IMR-90 (cell line): Measurements from ENCODE around the gene DNASE2B. TPM values are rescaled to one million over a fixed set of nuclear protein-coding genes. Genes with fewer than 3 reads are reported as not detected.
A peak's percentile ranks its signal among the peaks of the same experiment; 100 is the strongest.

ENCODE experiments used
- ATAC-seq: fragments of 200-7000 bp; cut with Tn5 transposase; 2 replicates; pipeline ENCODE4 v1.9.1; 2020; ENCODE audit warnings: low read depth, mild to moderate bottlenecking, moderate library complexity
- BruUV-seq: library from RNA; stranded (reverse); fragments of 400-500 nt; replicated peaks from 2 replicates; lab custom pipeline; 2021; lab: Mats Ljungman, UMichigan
- CTCF ChIA-PET: fragments of 300-600 bp; formaldehyde crosslinking; extraction: SDS; loops from one replicate; lab custom pipeline; 2021; ENCODE audit warnings: antibody characterized with exemption; lab: Yijun Ruan, JAX
- POLR2A ChIA-PET: fragments of 300-600 bp; sonication (Branson Sonifier 250); formaldehyde crosslinking; loops from one replicate; lab custom pipeline; 2022; ENCODE audit warnings: antibody characterized with exemption; ENCODE audit not compliant: unreplicated experiment; lab: Charles Lee
- DNase-seq: peaks from one replicate; pipeline ENCODE4 v3.0.0; 2013
- H2AFZ ChIP-seq: replicated peaks from 2 replicates; pipeline ENCODE3; 2013; ENCODE audit warnings: low read length, mild to moderate bottlenecking; ENCODE audit not compliant: poor library complexity
- H2AK5ac ChIP-seq: 2 replicates; pipeline ENCODE4 v1.6.1; 2013; ENCODE audit warnings: low read depth, low read length, inconsistent platforms
- H2AK9ac ChIP-seq: replicated peaks from 2 replicates; pipeline ENCODE3; 2013; ENCODE audit warnings: mild to moderate bottlenecking, low read depth, low read length, moderate library complexity; ENCODE audit not compliant: poor library complexity
- H2BK120ac ChIP-seq: 2 replicates; pipeline ENCODE4 v1.6.1; 2013; ENCODE audit warnings: low read depth, low read length, inconsistent platforms
- H2BK15ac ChIP-seq: 3 replicates; pipeline ENCODE4 v1.6.1; 2013; ENCODE audit warnings: low read depth, low read length, inconsistent platforms
- H2BK20ac ChIP-seq: 2 replicates; pipeline ENCODE4 v1.6.1; 2013; ENCODE audit warnings: low read depth, mild to moderate bottlenecking, inconsistent platforms, low read length, moderate library complexity
- H2BK5ac ChIP-seq: 2 replicates; pipeline ENCODE4 v1.6.1; 2013; ENCODE audit warnings: mild to moderate bottlenecking, low read depth, low read length, inconsistent platforms; ENCODE audit not compliant: poor library complexity, severe bottlenecking
- H3K14ac ChIP-seq: replicated peaks from 2 replicates; pipeline ENCODE4 v1.6.1; 2013; ENCODE audit warnings: low read depth, low read length, inconsistent platforms
- H3K18ac ChIP-seq: 2 replicates; pipeline ENCODE4 v1.6.1; 2013; ENCODE audit warnings: low read depth, low read length, control low read depth
- H3K23ac ChIP-seq: 2 replicates; pipeline ENCODE4 v1.6.1; 2013; ENCODE audit warnings: low read depth, low read length, inconsistent platforms
- H3K27ac ChIP-seq: 2 replicates; pipeline ENCODE4 v1.5.1; 2013; ENCODE audit warnings: mild to moderate bottlenecking, control low read depth, low read length; ENCODE audit not compliant: insufficient read depth
- H3K27me3 ChIP-seq: 2 replicates; pipeline ENCODE4 v1.6.1; 2013; ENCODE audit warnings: low read length; ENCODE audit not compliant: control insufficient read depth, insufficient read depth
- H3K36me3 ChIP-seq: 2 replicates; pipeline ENCODE4 v1.6.1; 2013; ENCODE audit warnings: low read length, mixed read lengths; ENCODE audit not compliant: control insufficient read depth, insufficient read depth
- H3K4ac ChIP-seq: 2 replicates; pipeline ENCODE4 v1.6.1; 2013; ENCODE audit warnings: low read depth, low read length, inconsistent platforms
- H3K4me1 ChIP-seq: 2 replicates; pipeline ENCODE4 v1.6.1; 2013; ENCODE audit warnings: low read length, mixed read lengths; ENCODE audit not compliant: control insufficient read depth, insufficient read depth
- H3K4me2 ChIP-seq: 2 replicates; pipeline ENCODE4 v1.6.1; 2013; ENCODE audit warnings: low read depth, mild to moderate bottlenecking, control low read depth, low read length, moderate library complexity
- H3K4me3 ChIP-seq: 2 replicates; pipeline ENCODE4 v1.5.1; 2013; ENCODE audit warnings: low read depth, mild to moderate bottlenecking, control low read depth, low read length, moderate library complexity; ENCODE audit not compliant: insufficient read depth
- H3K56ac ChIP-seq: 2 replicates; pipeline ENCODE4 v1.6.1; 2013; ENCODE audit warnings: low read length, inconsistent platforms; ENCODE audit not compliant: insufficient read depth; ENCODE audit errors: extremely low read depth
- H3K79me1 ChIP-seq, 2 experiments: 2 replicates each; pipeline ENCODE4 v1.6.1; 2013; ENCODE audit warnings: low read length in 2 of 2, inconsistent platforms in 1 of 2, low read depth in 1 of 2
- H3K9ac ChIP-seq: 2 replicates; pipeline ENCODE4 v1.6.1; 2013; ENCODE audit warnings: low read depth, low read length, control low read depth
- H3K9me1 ChIP-seq: 2 replicates; pipeline ENCODE4 v1.6.1; 2013; ENCODE audit warnings: low read length, inconsistent platforms; ENCODE audit not compliant: insufficient read depth
- H3K9me3 ChIP-seq: 2 replicates; pipeline ENCODE4 v1.6.1; 2013; ENCODE audit warnings: low read length; ENCODE audit not compliant: control insufficient read depth, insufficient read depth
- H4K20me1 ChIP-seq: 2 replicates; pipeline ENCODE4 v1.6.1; 2013; ENCODE audit warnings: low read length, inconsistent platforms; ENCODE audit not compliant: insufficient read depth
- H4K5ac ChIP-seq: 2 replicates; pipeline ENCODE4 v1.6.1; 2013; ENCODE audit warnings: mild to moderate bottlenecking, low read depth, low read length, control low read depth
- H4K8ac ChIP-seq, 2 experiments: 2 replicates each; pipeline ENCODE4 v1.6.1; 2013; ENCODE audit warnings: low read depth in 2 of 2, low read length in 2 of 2, control low read depth in 1 of 2, inconsistent platforms in 1 of 2
- H4K91ac ChIP-seq: 2 replicates; pipeline ENCODE4 v1.6.1; 2013; ENCODE audit warnings: low read depth, low read length, inconsistent platforms; ENCODE audit not compliant: insufficient read depth
- BHLHE40 ChIP-seq: fragments of 150-350 bp; IDR thresholded peaks from 2 replicates; pipeline ENCODE4 v1.6.1; 2016; ENCODE audit warnings: mild to moderate bottlenecking, low read depth, low read length
- CEBPB ChIP-seq: IDR thresholded peaks from 2 replicates; pipeline ENCODE4 v1.6.1; 2012; ENCODE audit warnings: low read depth, low read length, improper control_type of control experiment
- CHD1 ChIP-seq: IDR thresholded peaks from 2 replicates; pipeline ENCODE4 v1.6.1; 2012; ENCODE audit warnings: low read depth, low read length, improper control_type of control experiment
- ELK1 ChIP-seq: fragments of 150-350 bp; IDR thresholded peaks from 2 replicates; pipeline ENCODE4 v1.6.1; 2016; ENCODE audit warnings: low read depth, mild to moderate bottlenecking, low read length, moderate library complexity, borderline replicate concordance
- FOS ChIP-seq: fragments of 150-350 bp; IDR thresholded peaks from 2 replicates; pipeline ENCODE4 v1.6.1; 2016; ENCODE audit warnings: low read depth, low read length
- MAFK ChIP-seq: IDR thresholded peaks from 2 replicates; pipeline ENCODE4 v1.6.1; 2012; ENCODE audit warnings: low read depth, low read length, improper control_type of control experiment
- MAZ ChIP-seq: IDR thresholded peaks from 2 replicates; pipeline ENCODE4 v1.6.1; 2012; ENCODE audit warnings: low read depth, mild to moderate bottlenecking, low read length, improper control_type of control experiment, moderate library complexity, borderline replicate concordance
- MXI1 ChIP-seq: IDR thresholded peaks from 2 replicates; pipeline ENCODE4 v1.6.1; 2012; ENCODE audit warnings: low read depth, mild to moderate bottlenecking, low read length, moderate library complexity, borderline replicate concordance
- POLR2A ChIP-seq: IDR thresholded peaks from 2 replicates; pipeline ENCODE4 v1.6.1; 2012; ENCODE audit warnings: mild to moderate bottlenecking, low read depth, low read length
- RAD21 ChIP-seq: IDR thresholded peaks from 2 replicates; pipeline ENCODE4 v1.6.1; 2012; ENCODE audit warnings: low read length, improper control_type of control experiment
- RCOR1 ChIP-seq: IDR thresholded peaks from 2 replicates; pipeline ENCODE4 v1.6.1; 2012; ENCODE audit warnings: mild to moderate bottlenecking, low read length, improper control_type of control experiment; ENCODE audit not compliant: insufficient replicate concordance
- RFX5 ChIP-seq: IDR thresholded peaks from 2 replicates; pipeline ENCODE4 v1.8.0; 2012; ENCODE audit warnings: low read depth, mild to moderate bottlenecking, low read length, moderate library complexity
- SMC3 ChIP-seq: fragments of 150-350 bp; IDR thresholded peaks from 2 replicates; pipeline ENCODE4 v1.6.1; 2016; ENCODE audit warnings: low read depth, mild to moderate bottlenecking, antibody characterized with exemption, low read length, moderate library complexity
- WGBS, 2 experiments: methylation state at CpG; one replicate each; pipeline versions ENCODE4 v1.1.5 to v1.1.7; 2013; ENCODE audit warnings: missing lambda C conversion rate in 2 of 2; ENCODE audit not compliant: insufficient read length in 1 of 2; ENCODE audit errors: extremely low coverage in 2 of 2; 5-methylcytosine and 5-hydroxymethylcytosine counted together
- dilution Hi-C: fragments of 300-500 bp; cut with HindIII; formaldehyde crosslinking; loops from one replicate; pipeline ENCODE4 v1.14.3; 2018; ENCODE audit warnings: low sequenced_read_pairs; ENCODE audit not compliant: unreplicated experiment
- in situ Hi-C: fragments of 300-500 bp; cut with MboI; formaldehyde crosslinking; loops from 3 replicates; pipeline ENCODE4 v1.14.3; 2019; ENCODE audit warnings: low sequenced_read_pairs, inconsistent platforms, mixed read lengths
- intact Hi-C: fragments of 100-400 bp; cut with micrococcal nuclease; formaldehyde crosslinking; loops from 2 replicates; pipeline ENCODE4 v1.10.0; 2022
- polyA plus RNA-seq, 3 experiments: library from polyadenylated mRNA; depleted of rRNA; stranded (reverse); fragments of >200 nt; gene quantifications; 2 replicates each; pipeline ENCODE4 v1.2.3, GENCODE V29; 2012; ENCODE audit warnings: low replicate concordance in 1 of 3
- total RNA-seq: library from RNA; depleted of rRNA; stranded (reverse); fragments of >200 nt; gene quantifications from 2 replicates; pipeline ENCODE4 v1.2.3, GENCODE V29; 2012
- TF ChIP-seq, protein P1 (sequence below): fragments of 150-350 bp; IDR thresholded peaks from 2 replicates; pipeline ENCODE4 v1.6.1; 2017; ENCODE audit warnings: mild to moderate bottlenecking, antibody characterized with exemption, low read length, low read depth

DNASE2B gene
- total and polyA plus RNA-seq, 2 of the 4 experiments (the other 2 are of a cell fraction): not detected

- H2BK20ac ChIP-seq: peak overlapping the region; percentile 22; the same call in 1 of the 2 replicates
- H3K18ac ChIP-seq: peak overlapping the region; percentile 71; the same call in 1 of the 2 replicates
- H2BK15ac ChIP-seq: no peak overlapping the region; the same call in 2 of the 3 replicates
- no peaks in the 10 kb centered on the region for H4K20me1 ChIP-seq
- no peak overlapping the region for H2AFZ ChIP-seq
- dilution Hi-C loops: no loop called here
- no peaks in the 10 kb centered on the region for H3K9me1 ChIP-seq
- no peak overlapping the region for H4K91ac ChIP-seq
- no peak overlapping the region for H3K27ac ChIP-seq
- H3K23ac ChIP-seq: no peak overlapping the region
- peak; percentile 57 for DNase-seq
- H2BK5ac ChIP-seq: no peak overlapping the region
- POLR2A ChIA-PET: no interaction called here
- in situ Hi-C loops: no loop called here
- CTCF ChIA-PET: no interaction called here
- H3K9me3 ChIP-seq: peaks cover 2% of the 10 kb centered on the region; the same call in 1 of the 2 replicates
- no peaks in the 10 kb centered on the region for H3K27me3 ChIP-seq
- BruUV-seq: no TSS peak
- intact Hi-C loops: no loop called here
- 0 out of 2 replicates have a peak overlapping the region, but pooled peaks have one; percentile 20 for H2AK5ac ChIP-seq
- peak overlapping the region; percentile 78; the same call in 1 of the 2 replicates for H4K5ac ChIP-seq
- H3K36me3 ChIP-seq: no peaks in the 10 kb centered on the region
- H3K9ac ChIP-seq: no peak overlapping the region
- no peak overlapping the region for H2AK9ac ChIP-seq
- peak overlapping the region; percentile 3 to 28; a peak in 1 of 4 replicates for H4K8ac ChIP-seq
- no CpG with 5 or more reads among the region's 3 CpGs for WGBS, 2 experiments
- peak overlapping the region; percentile 12; the same call in 1 of the 2 replicates for H2BK120ac ChIP-seq
- H3K4me3 ChIP-seq: no peak overlapping the region
- H3K4ac ChIP-seq: no peak overlapping the region
- H3K14ac ChIP-seq: peak overlapping the region; percentile 26; the same call in 1 of the 2 replicates
- H3K56ac ChIP-seq: no peak overlapping the region
- no peaks in the 10 kb centered on the region for H3K79me1 ChIP-seq
- H3K4me1 ChIP-seq: peaks cover 9% of the 10 kb centered on the region
- peak; percentile 14; the same call in 1 of the 2 replicates for ATAC-seq
- no peak overlapping the region for H3K4me2 ChIP-seq
- TF ChIP-seq CEBPB: no peak
- TF ChIP-seq MAZ: no peak
- TF ChIP-seq ELK1: no peak
- TF ChIP-seq RCOR1: no peak
- no peak for TF ChIP-seq RAD21
- TF ChIP-seq RFX5: no peak
- TF ChIP-seq MAFK: no peak
- TF ChIP-seq CHD1: no peak
- TF ChIP-seq POLR2A: no peak
- no peak for TF ChIP-seq MXI1
- TF ChIP-seq, protein P1, sequence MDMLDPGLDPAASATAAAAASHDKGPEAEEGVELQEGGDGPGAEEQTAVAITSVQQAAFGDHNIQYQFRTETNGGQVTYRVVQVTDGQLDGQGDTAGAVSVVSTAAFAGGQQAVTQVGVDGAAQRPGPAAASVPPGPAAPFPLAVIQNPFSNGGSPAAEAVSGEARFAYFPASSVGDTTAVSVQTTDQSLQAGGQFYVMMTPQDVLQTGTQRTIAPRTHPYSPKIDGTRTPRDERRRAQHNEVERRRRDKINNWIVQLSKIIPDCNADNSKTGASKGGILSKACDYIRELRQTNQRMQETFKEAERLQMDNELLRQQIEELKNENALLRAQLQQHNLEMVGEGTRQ: no peak
- no peak for TF ChIP-seq BHLHE40
- no peak for TF ChIP-seq FOS
- no peak for TF ChIP-seq SMC3
These were observed 45.8 kb upstream of the DNASE2B start for GRCh38 chr1:84352298-84353106.
